Ishikawa (cell line): ENCODE data around the gene EEPD1.

Source experiments
- CEBPB ChIP-seq: IDR thresholded peaks from 2 replicates; pipeline ENCODE4 v1.6.1; 2012
- EGR1 ChIP-seq: IDR thresholded peaks from 2 replicates; pipeline ENCODE4 v1.6.1; 2012
- EP300 ChIP-seq: IDR thresholded peaks from 2 replicates; pipeline ENCODE4 v1.6.1; 2012; ENCODE audit warnings: borderline replicate concordance
- RAD21 ChIP-seq: IDR thresholded peaks from 2 replicates; pipeline ENCODE4 v1.6.1; 2012; ENCODE audit warnings: low read depth
- TAF1 ChIP-seq: IDR thresholded peaks from 2 replicates; pipeline ENCODE4 v1.6.1; 2012; ENCODE audit warnings: low read depth, mild to moderate bottlenecking
- YY1 ChIP-seq: IDR thresholded peaks from 2 replicates; pipeline ENCODE4 v1.6.1; 2012; ENCODE audit warnings: low read depth

DNA sequence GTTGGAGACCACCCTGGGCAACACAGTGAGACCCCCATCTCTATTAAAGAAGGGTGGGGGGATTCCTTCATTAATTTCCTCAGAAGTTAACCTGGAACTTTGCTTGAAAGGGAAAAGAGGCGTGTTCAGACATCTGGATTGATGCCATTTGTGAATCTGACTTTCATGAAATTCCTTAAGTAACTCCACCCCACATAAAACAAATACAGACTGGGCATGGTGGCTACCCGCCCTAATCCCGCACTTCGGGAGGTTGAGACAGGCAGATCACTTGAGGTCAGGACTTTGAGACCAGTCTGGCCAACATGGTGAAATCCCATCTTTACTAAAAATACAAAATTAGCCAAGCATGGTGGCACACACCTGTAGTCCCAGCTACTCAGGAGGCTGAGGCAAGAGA, 75.0 kb downstream of the EEPD1 start:
- TF ChIP-seq TAF1 (no peak), EGR1 (no peak), EP300 (no peak), YY1 (no peak), RAD21 (no peak), CEBPB (no peak)
